ENCODE measurements around the gene CNKSR1.
A peak's percentile ranks its signal among the peaks of the same experiment; 100 is the strongest.

The CNKSR1 gene

DNA sequence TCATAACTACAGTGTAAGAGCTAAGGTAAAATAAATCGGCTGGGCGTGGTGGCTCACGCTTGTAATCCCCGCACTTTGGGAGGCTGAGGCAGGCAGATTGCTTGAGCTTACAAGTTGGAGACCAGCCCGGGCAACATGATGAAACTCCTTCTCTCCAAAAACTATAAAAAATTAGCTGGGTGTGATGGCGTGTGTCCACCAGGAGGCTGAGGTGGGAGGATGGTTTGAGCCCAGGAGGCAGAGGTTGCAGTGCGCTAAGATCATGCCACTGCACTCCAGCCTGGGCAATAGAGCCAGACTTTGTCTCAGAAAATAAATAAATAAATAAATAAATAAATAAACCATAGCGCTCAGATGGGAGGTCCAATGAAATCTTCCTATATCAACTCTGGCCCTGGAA lies 35.1 kb upstream of the CNKSR1 start:
- FAIRE-seq (no peak), DNase-seq (ENCODE audit: insufficient read length, low spot score) (no peak)
- TF ChIP-seq, protein P1, sequence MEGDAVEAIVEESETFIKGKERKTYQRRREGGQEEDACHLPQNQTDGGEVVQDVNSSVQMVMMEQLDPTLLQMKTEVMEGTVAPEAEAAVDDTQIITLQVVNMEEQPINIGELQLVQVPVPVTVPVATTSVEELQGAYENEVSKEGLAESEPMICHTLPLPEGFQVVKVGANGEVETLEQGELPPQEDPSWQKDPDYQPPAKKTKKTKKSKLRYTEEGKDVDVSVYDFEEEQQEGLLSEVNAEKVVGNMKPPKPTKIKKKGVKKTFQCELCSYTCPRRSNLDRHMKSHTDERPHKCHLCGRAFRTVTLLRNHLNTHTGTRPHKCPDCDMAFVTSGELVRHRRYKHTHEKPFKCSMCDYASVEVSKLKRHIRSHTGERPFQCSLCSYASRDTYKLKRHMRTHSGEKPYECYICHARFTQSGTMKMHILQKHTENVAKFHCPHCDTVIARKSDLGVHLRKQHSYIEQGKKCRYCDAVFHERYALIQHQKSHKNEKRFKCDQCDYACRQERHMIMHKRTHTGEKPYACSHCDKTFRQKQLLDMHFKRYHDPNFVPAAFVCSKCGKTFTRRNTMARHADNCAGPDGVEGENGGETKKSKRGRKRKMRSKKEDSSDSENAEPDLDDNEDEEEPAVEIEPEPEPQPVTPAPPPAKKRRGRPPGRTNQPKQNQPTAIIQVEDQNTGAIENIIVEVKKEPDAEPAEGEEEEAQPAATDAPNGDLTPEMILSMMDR (IDR thresholded peaks at IDR 0.05; ENCODE audit: insufficient read depth, missing control alignments) = no peak

DNA sequence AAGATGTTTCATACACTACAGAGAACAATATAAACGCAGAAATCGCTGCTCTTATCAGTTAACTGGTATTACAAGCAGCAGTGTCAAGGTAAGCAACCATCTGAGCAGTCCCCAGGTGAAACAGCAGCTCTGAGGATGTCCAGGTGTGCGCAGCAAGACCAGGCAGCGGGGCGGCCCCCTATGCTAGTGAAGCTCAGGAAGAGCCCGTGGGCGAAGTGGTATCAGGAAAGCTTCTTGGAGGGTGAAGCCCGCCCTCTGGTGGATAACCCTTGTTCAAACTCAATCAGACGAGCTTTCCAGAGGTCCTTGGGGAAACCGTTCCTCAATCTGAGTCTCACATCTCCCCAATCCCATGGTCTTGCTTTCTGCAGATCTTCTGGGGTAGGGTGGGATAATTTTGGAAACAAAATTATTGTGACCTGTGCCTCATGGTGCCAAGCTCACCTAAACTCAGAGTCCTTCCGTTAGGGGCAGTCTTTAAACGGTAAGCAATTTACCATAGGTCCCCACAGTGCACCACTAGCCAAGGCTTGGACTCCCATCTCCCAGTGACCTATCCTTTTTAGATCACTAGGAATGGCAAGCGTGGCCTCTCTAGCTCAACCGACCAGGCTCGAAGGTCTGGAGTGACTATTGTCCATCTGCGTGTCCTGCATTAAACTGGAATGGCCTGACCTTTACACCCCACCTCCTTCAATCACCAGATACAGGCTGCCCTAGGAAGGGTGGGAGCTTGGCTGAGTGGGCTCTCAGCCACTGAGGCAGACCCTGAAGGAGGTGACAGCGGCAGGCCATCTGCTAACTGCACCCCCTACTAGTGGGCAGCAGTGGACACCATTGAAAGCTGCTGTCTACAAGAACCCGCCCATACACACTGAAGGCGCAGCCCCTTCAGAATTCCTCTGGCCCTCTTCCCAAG lies 32.0 kb upstream of the CNKSR1 start:
- DNase-seq (ENCODE audit: insufficient read length, low spot score) (peak; percentile 37), FAIRE-seq (no peak)
- TF ChIP-seq, protein P1 (IDR thresholded peaks at IDR 0.05; ENCODE audit: insufficient read depth, missing control alignments) = peak; percentile 81

DNA sequence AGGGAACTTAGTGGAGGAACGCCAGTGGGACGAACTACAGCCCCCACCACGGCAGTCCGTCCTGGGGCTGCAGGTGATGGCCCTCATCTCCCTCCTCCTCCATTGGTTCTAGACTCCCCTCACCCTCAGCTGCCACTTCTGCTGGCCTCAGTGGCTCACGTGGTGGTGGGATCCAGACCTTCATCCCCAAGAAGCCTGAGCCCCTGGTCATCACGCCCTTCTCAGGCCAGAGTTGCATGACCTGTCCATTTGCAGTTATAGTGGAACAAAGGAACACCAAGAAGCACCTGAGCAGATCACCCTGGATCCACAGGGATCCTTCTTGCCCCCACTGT lies 31.4 kb upstream of the CNKSR1 start:
- TF ChIP-seq, protein P1 (IDR thresholded peaks at IDR 0.05; ENCODE audit: insufficient read depth, missing control alignments) = no peak
- DNase-seq (ENCODE audit: insufficient read length, low spot score) (no peak), FAIRE-seq (no peak)

DNA sequence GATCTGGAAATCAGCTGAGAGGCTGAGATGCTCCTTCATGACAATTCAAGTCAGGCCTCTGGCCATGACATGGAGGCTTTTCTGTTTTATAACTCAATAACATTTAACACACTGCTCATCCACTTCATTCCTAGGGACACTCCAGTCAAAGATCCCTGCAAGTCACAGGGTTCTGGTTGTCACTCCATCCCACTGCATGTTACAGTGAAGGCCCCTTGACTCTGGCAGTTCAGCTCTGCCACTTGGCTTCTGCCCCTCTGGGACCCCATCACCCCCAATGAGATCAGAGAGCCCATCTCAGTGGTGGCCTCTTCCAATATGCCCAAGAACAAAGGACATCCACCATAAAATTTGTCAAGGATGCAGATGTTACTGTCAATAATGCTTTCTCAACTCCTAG lies 28.4 kb upstream of the CNKSR1 start:
- no peak for DNase-seq (ENCODE audit: insufficient read length, low spot score)
- TF ChIP-seq, protein P1 (IDR thresholded peaks at IDR 0.05; ENCODE audit: insufficient read depth, missing control alignments) = no peak
- FAIRE-seq = no peak

DNA sequence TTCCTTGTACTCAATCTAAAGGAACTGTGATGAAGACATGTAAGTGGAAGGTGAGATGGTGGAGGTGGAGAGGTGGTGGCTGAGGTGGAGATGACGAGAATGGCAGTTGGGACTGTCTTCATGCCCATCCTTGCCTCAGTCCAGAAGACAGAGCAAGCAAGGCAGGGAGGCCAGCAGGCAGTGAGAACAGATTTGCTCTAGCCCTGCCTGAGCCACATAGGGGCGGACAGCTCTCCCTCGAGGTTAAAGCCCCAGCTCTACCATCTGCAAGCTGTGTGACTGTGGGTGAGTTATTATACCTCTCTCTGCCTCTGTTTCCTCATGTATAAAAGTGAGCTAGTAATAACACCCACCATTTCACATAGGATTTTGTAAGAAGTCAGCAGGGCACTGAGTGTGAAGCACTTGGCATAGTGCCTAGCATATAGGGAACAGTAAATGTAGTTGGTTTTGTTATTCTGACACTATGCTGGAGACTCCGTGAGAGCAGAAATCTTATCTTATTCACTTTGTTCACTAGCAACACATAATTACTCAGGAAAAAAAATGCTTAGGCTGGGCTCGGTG lies 23.2 kb upstream of the CNKSR1 start:
- FAIRE-seq = no peak
- TF ChIP-seq, protein P1 (IDR thresholded peaks at IDR 0.05; ENCODE audit: insufficient read depth, missing control alignments) = no peak
- no peak for DNase-seq (ENCODE audit: insufficient read length, low spot score)

DNA sequence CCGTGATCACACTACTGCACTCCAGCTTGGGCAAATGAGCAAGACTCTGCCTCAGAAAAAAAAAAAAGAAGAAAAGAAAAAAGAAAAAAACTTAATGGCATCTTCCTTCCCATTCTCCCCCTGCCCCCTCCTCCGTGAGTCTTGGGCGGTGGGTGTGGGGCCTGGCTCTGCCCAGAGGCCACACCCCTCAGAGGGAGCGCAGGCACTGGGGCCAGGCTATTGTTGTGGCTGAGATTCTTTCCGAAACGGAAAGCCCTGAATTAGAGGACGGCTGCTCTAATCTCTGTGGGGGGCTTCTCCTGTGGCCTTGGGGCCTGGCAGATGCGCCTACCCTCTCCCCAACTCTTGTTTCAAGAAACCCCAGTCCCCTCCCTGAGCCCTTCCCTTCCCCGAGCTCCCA lies 22.5 kb upstream of the CNKSR1 start:
- no peak for FAIRE-seq

More for the DNA sequence above, 22.5 kb upstream of the CNKSR1 start:
- DNase-seq (ENCODE audit: insufficient read length, low spot score) = no peak
- TF ChIP-seq, protein P1 (IDR thresholded peaks at IDR 0.05; ENCODE audit: insufficient read depth, missing control alignments) = no peak
